Skeletal muscle tissue (tissue), 4 donors: Measurements from ENCODE around the gene FNDC3B. TPM values are rescaled to one million over a fixed set of nuclear protein-coding genes. Genes with fewer than 3 reads are reported as not detected.

Experiments used
- H3K27ac ChIP-seq: one replicate; pipeline ENCODE4 v1.7.0; 2013; ENCODE audit warnings: mild to moderate bottlenecking, low read depth, low read length, inconsistent platforms
- H3K27me3 ChIP-seq, 3 donors: one replicate each; pipeline ENCODE4 v1.7.0; 2013; ENCODE audit warnings: low read length in 3 of 3; ENCODE audit not compliant: control insufficient read depth in 3 of 3, insufficient read depth in 3 of 3
- H3K36me3 ChIP-seq, 3 donors: one replicate each; pipeline ENCODE4 v1.7.0; 2013; ENCODE audit warnings: low read length in 3 of 3; ENCODE audit not compliant: control insufficient read depth in 3 of 3, insufficient read depth in 3 of 3
- H3K4me1 ChIP-seq, 3 donors: one replicate each; pipeline ENCODE4 v1.7.0; 2013; ENCODE audit warnings: low read length in 3 of 3, mild to moderate bottlenecking in 3 of 3; ENCODE audit not compliant: control insufficient read depth in 3 of 3, insufficient read depth in 3 of 3
- H3K4me3 ChIP-seq, 3 donors: one replicate each; pipeline ENCODE4 v1.7.0; 2013; ENCODE audit warnings: low read length in 3 of 3
- H3K9ac ChIP-seq, 3 donors: one replicate each; pipeline ENCODE4 v1.7.0; 2013; ENCODE audit warnings: low read length in 3 of 3, mild to moderate bottlenecking in 3 of 3, moderate library complexity in 2 of 3, low read depth in 1 of 3
- H3K9me3 ChIP-seq, 3 donors: one replicate each; pipeline ENCODE4 v1.7.0; 2013; ENCODE audit warnings: low read length in 3 of 3; ENCODE audit not compliant: control insufficient read depth in 3 of 3
- total RNA-seq: library from RNA; depleted of rRNA; stranded (reverse); fragments of >200 nt; gene quantifications from one replicate; pipeline ENCODE4 v1.2.3, GENCODE V29; 2014
- donor health status: Osteomylitis.

Gene FNDC3B
- total RNA-seq, 1 donor from 2014 or later = 140 TPM

GRCh38 chr3:172159962-172160538 is 120.7 kb downstream of the FNDC3B start:
- H3K36me3 ChIP-seq = no peaks in the 10 kb centered on the region
- H3K27me3 ChIP-seq = no peaks in the 10 kb centered on the region
- no peak overlapping the region for H3K4me3 ChIP-seq
- peak overlapping the region; percentile 36 for H3K27ac ChIP-seq
- H3K9me3 ChIP-seq = no peaks in the 10 kb centered on the region
- H3K9ac ChIP-seq = no peak overlapping the region
- H3K4me1 ChIP-seq = peaks cover 13 to 24% (median 21%) of the 10 kb centered on the region in 3 donors

- H3K4me3 ChIP-seq = no peak overlapping the region
- no peak overlapping the region for H3K27ac ChIP-seq
- H3K9me3 ChIP-seq = no peaks in the 10 kb centered on the region
- no peaks in the 10 kb centered on the region for H3K36me3 ChIP-seq
- no peak overlapping the region for H3K9ac ChIP-seq
- H3K4me1 ChIP-seq = peaks cover 8 to 12% (median 9%) of the 10 kb centered on the region in 3 donors
- H3K27me3 ChIP-seq = no peaks in the 10 kb centered on the region
Observed at GRCh38 chr3:172161133-172161789, 121.9 kb downstream of the FNDC3B start.

- no peak overlapping the region for H3K27ac ChIP-seq
- no peaks in the 10 kb centered on the region for H3K9me3 ChIP-seq
- no peaks in the 10 kb centered on the region for H3K27me3 ChIP-seq
- no peaks in the 10 kb centered on the region for H3K36me3 ChIP-seq
- peaks cover 6 to 10% (median 7%) of the 10 kb centered on the region in 3 donors for H3K4me1 ChIP-seq
- no peak overlapping the region for H3K9ac ChIP-seq
- no peak overlapping the region for H3K4me3 ChIP-seq
Observed at GRCh38 chr3:172161959-172162358, 122.6 kb downstream of the FNDC3B start.

- Histone ChIP-seq H3K4me1 (peaks cover 10 to 16% (median 10%) of the 10 kb centered on the region in 3 donors), H3K4me3 (no peak overlapping the region)
Observed at GRCh38 chr3:172163320-172163719, 123.9 kb downstream of the FNDC3B start.

GRCh38 chr3:172164620-172165362 is 125.4 kb downstream of the FNDC3B start:
- Histone ChIP-seq H3K27ac (no peak overlapping the region), H3K9me3 (no peaks in the 10 kb centered on the region), H3K9ac (no peak overlapping the region), H3K27me3 (no peaks in the 10 kb centered on the region), H3K4me1 (peaks cover 20 to 27% (median 20%) of the 10 kb centered on the region in 3 donors), H3K4me3 (no peak overlapping the region), H3K36me3 (no peaks in the 10 kb centered on the region)

More at GRCh38 chr3:172163320-172163719, 123.9 kb downstream of the FNDC3B start:
- Histone ChIP-seq H3K27me3 (no peaks in the 10 kb centered on the region), H3K9ac (no peak overlapping the region), H3K36me3 (no peaks in the 10 kb centered on the region), H3K9me3 (no peaks in the 10 kb centered on the region), H3K27ac (no peak overlapping the region)

- no peak overlapping the region for H3K4me3 ChIP-seq
- H3K27ac ChIP-seq = no peak overlapping the region
- H3K36me3 ChIP-seq = no peaks in the 10 kb centered on the region
- no peaks in the 10 kb centered on the region for H3K27me3 ChIP-seq
- no peak overlapping the region for H3K9ac ChIP-seq
- H3K4me1 ChIP-seq = peaks cover 21 to 32% (median 26%) of the 10 kb centered on the region in 3 donors
- H3K9me3 ChIP-seq = no peaks in the 10 kb centered on the region
Observed at GRCh38 chr3:172166261-172166660, 126.9 kb downstream of the FNDC3B start.

- no peak overlapping the region for H3K4me3 ChIP-seq
- no peaks in the 10 kb centered on the region for H3K9me3 ChIP-seq
- H3K36me3 ChIP-seq = no peaks in the 10 kb centered on the region
- H3K27me3 ChIP-seq = no peaks in the 10 kb centered on the region
- H3K4me1 ChIP-seq = peaks cover 23 to 38% (median 26%) of the 10 kb centered on the region in 3 donors
- no peak overlapping the region for H3K27ac ChIP-seq
- no peak overlapping the region for H3K9ac ChIP-seq
Observed at GRCh38 chr3:172166890-172167289, 127.5 kb downstream of the FNDC3B start.

GRCh38 chr3:172167892-172168648 is 128.7 kb downstream of the FNDC3B start:
- no peak overlapping the region for H3K9ac ChIP-seq
- no peaks in the 10 kb centered on the region for H3K27me3 ChIP-seq
- peaks cover 26 to 40% (median 28%) of the 10 kb centered on the region in 3 donors for H3K4me1 ChIP-seq
- H3K9me3 ChIP-seq = no peaks in the 10 kb centered on the region
- H3K36me3 ChIP-seq = no peaks in the 10 kb centered on the region
- no peak overlapping the region for H3K27ac ChIP-seq
- H3K4me3 ChIP-seq = no peak overlapping the region

GRCh38 chr3:172170073-172170709 is 130.8 kb downstream of the FNDC3B start:
- Histone ChIP-seq H3K4me1 (peaks cover 38 to 46% (median 39%) of the 10 kb centered on the region in 3 donors), H3K36me3 (no peaks in the 10 kb centered on the region), H3K9ac (no peak overlapping the region), H3K4me3 (no peak overlapping the region), H3K9me3 (no peaks in the 10 kb centered on the region), H3K27ac (no peak overlapping the region), H3K27me3 (no peaks in the 10 kb centered on the region)
